Liver (tissue), 9 donors: ENCODE data around the gene PNMA8B. TPM values are rescaled to one million over a fixed set of nuclear protein-coding genes. Genes with fewer than 3 reads are reported as not detected.

Source experiments
- DNase-seq: peaks from one replicate; pipeline ENCODE4 v3.0.0-alpha.2; 2017; ENCODE audit warnings: low spot score
- H3K27ac ChIP-seq, 2 donors: one replicate each; pipeline ENCODE4 v1.7.0; 2013; ENCODE audit warnings: inconsistent platforms in 2 of 2, low read length in 2 of 2, control low read depth in 1 of 2, low read depth in 1 of 2, mild to moderate bottlenecking in 1 of 2
- H3K27me3 ChIP-seq, 4 donors: one replicate each; pipeline versions ENCODE4 v1.6.1 to v1.7.0; 2013; ENCODE audit warnings: low read length in 3 of 4, inconsistent platforms in 1 of 4, mild to moderate bottlenecking in 1 of 4, moderate library complexity in 1 of 4; ENCODE audit not compliant: control insufficient read depth in 4 of 4, insufficient read depth in 4 of 4
- H3K36me3 ChIP-seq, 4 donors: one replicate each; pipeline versions ENCODE4 v1.6.1 to v1.7.0; 2013; ENCODE audit warnings: low read length in 3 of 4, mild to moderate bottlenecking in 3 of 4, low read depth in 1 of 4, moderate library complexity in 1 of 4; ENCODE audit not compliant: control insufficient read depth in 4 of 4, insufficient read depth in 3 of 4
- H3K4me1 ChIP-seq, 4 donors: one replicate each; pipeline versions ENCODE4 v1.6.1 to v1.7.0; 2013; ENCODE audit warnings: low read length in 3 of 4, mild to moderate bottlenecking in 3 of 4, moderate library complexity in 1 of 4; ENCODE audit not compliant: control insufficient read depth in 4 of 4, insufficient read depth in 4 of 4
- H3K4me3 ChIP-seq, 3 donors: one replicate each; pipeline versions ENCODE4 v1.6.1 to v1.7.0; 2013; ENCODE audit warnings: low read length in 3 of 3, control low read depth in 1 of 3, low read depth in 1 of 3, mild to moderate bottlenecking in 1 of 3
- H3K9ac ChIP-seq, 2 donors: one replicate each; pipeline ENCODE4 v1.7.0; 2013; ENCODE audit warnings: low read length in 2 of 2, mild to moderate bottlenecking in 2 of 2, moderate library complexity in 2 of 2, control low read depth in 1 of 2, low read depth in 1 of 2
- H3K9me3 ChIP-seq, 4 donors: one replicate each; pipeline versions ENCODE4 v1.6.1 to v1.7.0; 2013; ENCODE audit warnings: low read length in 3 of 4; ENCODE audit not compliant: control insufficient read depth in 4 of 4
- CTCF ChIP-seq: fragments of 150-350 bp; IDR thresholded peaks from 2 replicates; pipeline ENCODE4 v1.5.1; 2017; ENCODE audit warnings: improper control_type of control experiment, low read depth, low read length; ENCODE audit not compliant: missing input control
- EGR1 ChIP-seq, 2 donors: IDR thresholded peaks; 2 replicates each; pipeline ENCODE4 v1.6.1; 2016 to 2018; ENCODE audit warnings: antibody characterized with exemption in 2 of 2, low read depth in 2 of 2
- FOXA1 ChIP-seq: IDR thresholded peaks from 2 replicates; pipeline ENCODE4 v1.6.1; 2016; ENCODE audit warnings: antibody characterized with exemption
- FOXA2 ChIP-seq: IDR thresholded peaks from 2 replicates; pipeline ENCODE4 v1.6.1; 2016; ENCODE audit warnings: antibody characterized with exemption
- GABPA ChIP-seq, 2 donors: IDR thresholded peaks in 1 of 2; conservative IDR thresholded peaks in 1 of 2; 2 replicates each; pipeline ENCODE4 v1.6.1; 2016; ENCODE audit warnings: antibody characterized with exemption in 2 of 2, mild to moderate bottlenecking in 1 of 2, moderate library complexity in 1 of 2
- HNF4A ChIP-seq, 2 donors: conservative IDR thresholded peaks; 2 replicates each; pipeline ENCODE4 v1.6.1; 2016; ENCODE audit warnings: antibody characterized with exemption in 2 of 2, mild to moderate bottlenecking in 2 of 2
- HNF4G ChIP-seq: IDR thresholded peaks from 2 replicates; pipeline ENCODE4 v1.6.1; 2016; ENCODE audit warnings: antibody characterized with exemption
- NR2F2 ChIP-seq: IDR thresholded peaks from 2 replicates; pipeline ENCODE4 v1.6.1; 2016; ENCODE audit warnings: antibody characterized with exemption
- RAD21 ChIP-seq, 2 donors: IDR thresholded peaks; 2 replicates each; pipeline ENCODE4 v1.6.1; 2016; ENCODE audit warnings: antibody characterized with exemption in 2 of 2, mild to moderate bottlenecking in 2 of 2
- REST ChIP-seq: IDR thresholded peaks from 2 replicates; pipeline ENCODE4 v1.6.1; 2016; ENCODE audit warnings: antibody characterized with exemption, mild to moderate bottlenecking
- RXRA ChIP-seq, 2 donors: IDR thresholded peaks; 2 replicates each; pipeline ENCODE4 v1.6.1; 2017 to 2018; ENCODE audit warnings: antibody characterized with exemption in 2 of 2, mild to moderate bottlenecking in 1 of 2
- SP1 ChIP-seq: IDR thresholded peaks from 2 replicates; pipeline ENCODE4 v1.6.1; 2018; ENCODE audit warnings: antibody characterized with exemption, mild to moderate bottlenecking
- TAF1 ChIP-seq: conservative IDR thresholded peaks from 2 replicates; pipeline ENCODE4 v1.6.1; 2016; ENCODE audit warnings: antibody characterized with exemption, mild to moderate bottlenecking
- WGBS: extraction: QIAGEN DNeasy Blood & Tissue Kit; methylation state at CpG from one replicate; pipeline ENCODE4 v1.1.7; 2013; 5-methylcytosine and 5-hydroxymethylcytosine counted together
- polyA plus RNA-seq, 2 donors: library from polyadenylated mRNA; stranded (reverse) in 1 of 2; unstranded in 1 of 2; fragments of 200-250 nt in 1 of 2; fragments of >200 nt in 1 of 2; fragmentation: Nextera tagmentation in 1 of 2; extraction: Ambion mirVana in 1 of 2; gene quantifications; one replicate each; pipeline versions ENCODE4 v1.2.1 to v1.2.3, GENCODE V29; 2013 to 2015
- total RNA-seq, 2 donors: library from RNA; depleted of rRNA; stranded (reverse); fragments of >200 nt; gene quantifications; one replicate each; pipeline ENCODE4 v1.2.3, GENCODE V29; 2014
- TF ChIP-seq, protein P1 (sequence below): IDR thresholded peaks from 2 replicates; pipeline ENCODE4 v1.6.1; 2016; ENCODE audit warnings: antibody characterized with exemption
- TF ChIP-seq, protein P2 (sequence below): IDR thresholded peaks from 2 replicates; pipeline ENCODE4 v1.6.1; 2016; ENCODE audit warnings: antibody characterized with exemption
- donor health status: healthy.
- donor health status: healthy.
- donor health status: healthy.
- donor health status: healthy.
- donor health status: healthy.

The PNMA8B gene
- total and polyA plus RNA-seq, 4 donors: 0.15 to 0.59 (median 0.39) TPM

DNA sequence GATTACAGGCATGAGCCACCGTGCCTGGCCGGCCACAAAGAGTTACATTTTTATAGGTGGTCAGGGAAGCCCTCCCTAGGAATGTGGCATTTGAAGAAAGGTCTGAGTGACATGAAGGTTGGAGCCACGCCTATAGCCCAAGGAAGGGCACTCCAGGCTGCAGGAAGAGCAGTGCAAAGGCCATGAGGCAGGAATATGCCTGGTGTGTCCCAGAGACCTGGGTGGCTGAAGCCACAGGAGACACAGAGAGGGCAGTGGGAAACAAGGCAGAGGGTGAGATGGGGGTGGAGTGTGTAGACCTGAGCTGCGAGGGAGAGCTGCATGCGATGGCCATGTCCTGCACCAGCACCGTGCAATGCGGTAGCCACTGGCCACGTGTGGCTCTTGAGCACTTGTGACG lies 4.9 kb downstream of the PNMA8B start (continued):
- TF ChIP-seq REST (no peak), HNF4A (conservative IDR thresholded peaks at IDR 0.05) (no peak), RXRA (IDR thresholded peaks at IDR 0.05) (no peak), RAD21 (IDR thresholded peaks at IDR 0.05) (no peak), TAF1 (no peak), FOXA1 (no peak), NR2F2 (no peak)
- TF ChIP-seq, protein P1, sequence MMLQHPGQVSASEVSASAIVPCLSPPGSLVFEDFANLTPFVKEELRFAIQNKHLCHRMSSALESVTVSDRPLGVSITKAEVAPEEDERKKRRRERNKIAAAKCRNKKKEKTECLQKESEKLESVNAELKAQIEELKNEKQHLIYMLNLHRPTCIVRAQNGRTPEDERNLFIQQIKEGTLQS: no peak

DNA sequence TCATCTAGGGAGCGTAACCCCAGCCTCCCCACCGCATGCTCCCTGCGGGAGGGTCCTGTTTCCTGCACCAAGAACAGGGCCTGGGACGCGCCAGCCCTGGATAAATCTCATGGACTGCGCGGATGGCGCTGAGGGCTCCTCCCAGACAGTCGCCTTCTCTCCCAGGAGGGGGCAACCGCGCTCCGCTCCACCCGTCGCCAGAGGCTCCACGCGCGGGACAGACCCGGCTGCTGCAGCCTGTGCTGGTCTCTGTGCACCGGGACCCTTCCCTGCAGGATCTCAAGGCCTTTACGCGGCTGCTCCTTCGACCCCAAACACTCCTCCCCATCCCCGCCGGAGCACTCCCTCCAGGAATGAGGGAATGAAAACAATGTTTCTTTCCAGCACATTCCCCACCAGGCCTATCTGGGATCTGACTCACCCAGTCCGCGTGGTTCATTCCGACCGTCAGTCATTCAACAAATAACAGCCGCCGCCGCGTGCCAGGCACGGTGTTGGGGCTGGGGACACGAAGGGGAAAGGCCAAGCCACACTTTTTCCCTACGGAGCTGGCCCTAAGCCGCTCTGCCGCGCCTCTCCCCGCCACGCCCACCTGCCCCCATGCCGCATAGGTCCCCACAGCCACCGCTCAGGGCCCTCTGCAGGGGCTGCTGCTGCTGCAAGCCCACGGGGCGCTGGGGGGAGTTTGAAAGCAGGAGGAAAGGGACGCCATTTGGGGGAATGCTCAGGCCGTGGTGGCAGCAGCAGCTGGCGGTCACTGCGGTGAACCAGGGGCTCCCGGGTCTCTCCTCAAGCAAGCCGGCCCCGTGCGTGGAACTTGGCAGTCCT lies 6.0 kb downstream of the PNMA8B start:
- peak; percentile 32 for TF ChIP-seq CTCF
- TF ChIP-seq HNF4G: no peak
- TF ChIP-seq RAD21 (IDR thresholded peaks at IDR 0.05): peak; percentile 49 to 52
- no peak for DNase-seq
- Histone ChIP-seq H3K4me1 (peaks cover 0 to 27% (median 12%) of the 10 kb centered on the region in 4 donors), H3K27me3 (peaks cover 0 to 20% (median 3%) of the 10 kb centered on the region in 4 donors), H3K36me3 (no peaks in the 10 kb centered on the region), H3K9ac (no peak overlapping the region), H3K4me3 (no peak overlapping the region), H3K27ac (no peak overlapping the region), H3K9me3 (no peaks in the 10 kb centered on the region)
- WGBS: 4% methylated on average over 52 of the region's 52 CpGs

DNA sequence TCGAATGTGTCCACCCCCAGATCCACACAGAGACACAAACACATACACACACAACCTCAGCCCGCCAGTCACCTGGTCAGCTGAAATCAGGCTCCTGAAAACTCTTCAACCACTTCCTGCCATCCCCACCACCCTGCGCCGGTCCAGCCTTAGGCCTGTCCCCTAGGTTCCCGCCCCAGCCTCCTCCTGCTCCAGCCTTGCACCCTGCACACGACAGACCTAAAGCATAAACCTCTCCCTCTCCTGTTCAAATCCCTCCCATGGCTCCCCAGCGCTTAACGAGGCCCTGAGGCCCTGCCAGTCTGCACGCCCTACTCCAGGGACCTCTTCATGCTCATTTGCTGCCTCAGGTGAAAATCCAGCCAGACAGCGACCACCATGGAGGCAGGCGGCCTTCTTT lies 7.1 kb downstream of the PNMA8B start:
- no peak for DNase-seq
- TF ChIP-seq SP1 (no peak), HNF4G (no peak), EGR1 (IDR thresholded peaks at IDR 0.05; ENCODE audit: low read depth in 2 of 2) (no peak), GABPA (IDR thresholded peaks at IDR 0.05 in 1 of 2, conservative IDR thresholded peaks at IDR 0.05 in 1 of 2) (no peak), FOXA2 (no peak), NR2F2 (no peak), REST (no peak)
- TF ChIP-seq, protein P2, sequence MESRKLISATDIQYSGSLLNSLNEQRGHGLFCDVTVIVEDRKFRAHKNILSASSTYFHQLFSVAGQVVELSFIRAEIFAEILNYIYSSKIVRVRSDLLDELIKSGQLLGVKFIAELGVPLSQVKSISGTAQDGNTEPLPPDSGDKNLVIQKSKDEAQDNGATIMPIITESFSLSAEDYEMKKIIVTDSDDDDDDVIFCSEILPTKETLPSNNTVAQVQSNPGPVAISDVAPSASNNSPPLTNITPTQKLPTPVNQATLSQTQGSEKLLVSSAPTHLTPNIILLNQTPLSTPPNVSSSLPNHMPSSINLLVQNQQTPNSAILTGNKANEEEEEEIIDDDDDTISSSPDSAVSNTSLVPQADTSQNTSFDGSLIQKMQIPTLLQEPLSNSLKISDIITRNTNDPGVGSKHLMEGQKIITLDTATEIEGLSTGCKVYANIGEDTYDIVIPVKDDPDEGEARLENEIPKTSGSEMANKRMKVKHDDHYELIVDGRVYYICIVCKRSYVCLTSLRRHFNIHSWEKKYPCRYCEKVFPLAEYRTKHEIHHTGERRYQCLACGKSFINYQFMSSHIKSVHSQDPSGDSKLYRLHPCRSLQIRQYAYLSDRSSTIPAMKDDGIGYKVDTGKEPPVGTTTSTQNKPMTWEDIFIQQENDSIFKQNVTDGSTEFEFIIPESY: no peak
- TF ChIP-seq, protein P1: no peak
- H3K36me3 ChIP-seq: no peaks in the 10 kb centered on the region
- H3K9ac ChIP-seq: no peak overlapping the region
- no peak overlapping the region for H3K27ac ChIP-seq
- 36% methylated on average over 11 of the region's 11 CpGs for WGBS
- H3K9me3 ChIP-seq: no peaks in the 10 kb centered on the region
- H3K27me3 ChIP-seq: peaks cover 0 to 20% (median 3%) of the 10 kb centered on the region in 4 donors
- no peak overlapping the region for H3K4me3 ChIP-seq
- peaks cover 0 to 24% (median 12%) of the 10 kb centered on the region in 4 donors for H3K4me1 ChIP-seq
